ACC112 (cell line): ENCODE data around the gene KRTAP9-7.

Experiments used
- H2AFZ ChIP-seq: fragments of 200-600 bp; sonication (generic); one replicate; pipeline ENCODE4 v1.6.0; 2017; ENCODE audit warnings: antibody characterized with exemption, low read length; ENCODE audit not compliant: unreplicated experiment
- H3K27ac ChIP-seq: fragments of 200-600 bp; sonication (generic); 2 replicates; pipeline ENCODE4 v1.5.1; 2014; ENCODE audit warnings: low read depth, mild to moderate bottlenecking, antibody characterized with exemption, low read length, moderate library complexity
- H3K27me3 ChIP-seq: fragments of 200-600 bp; sonication (generic); 2 replicates; pipeline ENCODE4 v1.6.1; 2014; ENCODE audit warnings: mild to moderate bottlenecking, antibody characterized with exemption, low read length, moderate library complexity, mixed read lengths; ENCODE audit not compliant: insufficient read depth
- H3K36me3 ChIP-seq: fragments of 200-600 bp; sonication (generic); 2 replicates; pipeline ENCODE4 v1.6.1; 2016; ENCODE audit warnings: mild to moderate bottlenecking, antibody characterized with exemption, low read length, moderate library complexity, mixed read lengths; ENCODE audit not compliant: insufficient read depth
- H3K4me1 ChIP-seq: fragments of 200-600 bp; sonication (generic); one replicate; pipeline ENCODE4 v1.6.1; 2016; ENCODE audit warnings: low read length, mixed read lengths; ENCODE audit not compliant: insufficient read depth, unreplicated experiment, control insufficient read depth
- H3K4me3 ChIP-seq: fragments of 200-600 bp; sonication (generic); 2 replicates; pipeline ENCODE4 v1.5.1; 2014; ENCODE audit warnings: mild to moderate bottlenecking, low read depth, low read length
- H3K79me2 ChIP-seq: fragments of 200-600 bp; sonication (generic); one replicate; pipeline ENCODE4 v1.6.0; 2016; ENCODE audit warnings: low read length; ENCODE audit not compliant: control insufficient read depth, unreplicated experiment, insufficient read depth

KRTAP9-7 gene

DNA sequence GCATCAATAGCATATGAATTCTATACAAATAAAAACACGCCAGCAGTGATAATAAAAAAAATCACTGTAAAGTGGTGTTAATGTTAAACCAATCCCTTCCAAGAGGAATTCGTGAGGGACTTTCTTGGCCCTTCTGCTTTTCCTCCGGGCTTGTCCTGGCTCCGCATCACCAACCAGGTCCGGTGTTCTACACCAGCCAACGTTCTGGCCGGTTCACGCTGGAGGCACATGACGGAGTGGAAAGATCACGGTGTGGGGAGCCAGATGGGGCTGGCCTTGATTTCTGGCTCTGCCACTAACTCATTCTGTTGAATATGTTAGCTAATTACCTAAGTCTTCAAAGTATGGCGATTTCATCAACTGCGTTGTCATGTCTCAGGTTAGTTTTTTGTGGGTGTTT is 28.6 kb downstream of the KRTAP9-7 start:
- H3K27ac ChIP-seq, result no peak overlapping the region
- H3K4me1 ChIP-seq, result no peaks in the 10 kb centered on the region
- H3K4me3 ChIP-seq, result no peak overlapping the region
- H3K79me2 ChIP-seq, result no peaks in the 10 kb centered on the region
- no peak overlapping the region for H2AFZ ChIP-seq
- no peaks in the 10 kb centered on the region for H3K27me3 ChIP-seq
- no peaks in the 10 kb centered on the region for H3K36me3 ChIP-seq

DNA sequence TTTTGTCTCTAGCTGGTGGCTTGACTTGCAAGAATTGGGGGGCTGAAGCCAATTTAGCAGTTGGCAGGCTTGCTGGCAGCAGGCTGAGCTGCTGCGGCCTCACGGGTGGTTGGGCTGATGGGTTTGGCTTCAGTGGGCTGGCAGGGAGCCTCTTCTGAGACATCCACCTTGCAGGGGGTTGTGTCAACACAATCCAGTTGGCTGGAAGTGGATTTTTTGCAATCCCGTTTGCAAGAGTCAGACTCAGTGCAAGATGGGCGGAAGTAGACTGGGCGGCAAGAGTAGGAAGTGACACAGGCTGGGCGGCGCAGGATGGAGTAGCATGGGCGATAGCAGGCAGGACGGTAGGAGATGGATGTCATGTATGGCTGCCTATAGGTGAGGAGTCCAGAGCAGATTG is 32.1 kb downstream of the KRTAP9-7 start:
- Histone ChIP-seq H3K79me2 (no peaks in the 10 kb centered on the region), H2AFZ (no peak overlapping the region), H3K4me3 (no peak overlapping the region), H3K36me3 (no peaks in the 10 kb centered on the region), H3K27ac (no peak overlapping the region), H3K27me3 (no peaks in the 10 kb centered on the region), H3K4me1 (no peaks in the 10 kb centered on the region)

DNA sequence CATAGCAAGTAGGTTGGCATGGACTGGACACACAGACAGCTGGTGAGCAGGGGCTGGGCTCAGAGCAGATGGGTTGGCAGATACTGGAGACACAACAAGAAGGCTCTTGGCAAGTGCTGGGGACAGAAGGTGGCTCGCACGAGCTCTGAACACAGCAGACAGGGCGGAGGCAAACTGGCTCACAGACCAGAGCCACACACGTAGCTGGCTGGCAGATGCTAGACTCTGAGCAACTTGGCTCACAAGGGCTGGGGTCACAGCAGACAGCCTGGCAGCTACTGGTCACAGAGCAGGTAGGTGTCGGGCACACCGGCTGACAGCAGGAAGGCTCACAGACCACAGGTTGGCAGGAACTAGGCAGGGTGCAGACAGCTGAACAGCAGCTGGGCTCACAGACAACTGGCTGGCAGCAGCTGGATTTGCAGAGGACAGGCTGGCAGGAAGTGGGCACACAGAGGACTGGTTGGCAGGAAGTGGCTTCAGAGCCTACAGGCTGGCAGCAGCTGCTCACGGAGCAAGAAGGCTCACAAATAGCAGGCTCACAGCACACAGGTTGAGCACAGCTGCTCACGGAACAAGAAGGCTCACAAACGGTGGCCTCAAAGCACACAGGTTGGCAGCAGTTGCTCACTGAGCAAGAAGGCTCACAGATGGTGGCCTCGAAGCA is 32.9 kb downstream of the KRTAP9-7 start:
- no peaks in the 10 kb centered on the region for H3K36me3 ChIP-seq
- H3K79me2 ChIP-seq, result no peaks in the 10 kb centered on the region
- no peaks in the 10 kb centered on the region for H3K4me1 ChIP-seq
- H3K4me3 ChIP-seq, result no peak overlapping the region
- no peaks in the 10 kb centered on the region for H3K27me3 ChIP-seq
- H2AFZ ChIP-seq, result no peak overlapping the region
- no peak overlapping the region for H3K27ac ChIP-seq

DNA sequence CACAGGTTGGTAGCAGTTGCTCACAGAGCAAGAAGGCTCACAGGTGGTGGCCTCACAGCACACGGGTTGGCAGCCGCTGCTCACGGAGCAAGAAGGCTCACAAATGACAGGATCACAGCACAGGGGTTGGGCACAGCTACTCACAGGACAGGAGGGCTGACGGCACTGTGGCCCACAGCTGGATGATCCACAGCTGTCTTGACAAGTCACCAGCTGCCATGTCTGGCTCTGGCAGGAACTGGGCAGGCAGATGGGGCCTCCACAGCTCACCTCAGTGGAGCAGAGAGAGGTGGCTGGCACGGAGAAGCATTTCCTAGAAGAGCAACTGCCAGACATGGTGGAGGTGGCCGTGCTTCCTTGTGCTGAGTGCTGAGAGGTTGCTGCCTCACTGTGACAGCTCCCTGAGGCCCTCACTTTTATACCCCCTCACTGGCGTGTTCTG is 33.4 kb downstream of the KRTAP9-7 start, which contains the start of gene KRTAP16-1:
TSS of gene KRTAP16-1 (minus strand) at position 392 of the 442 bp plus-strand sequence. CDS start at position 336, 56 bp downstream.
- Histone ChIP-seq H3K27ac (no peak within 1 kb of the TSS), H3K79me2 (no peaks in the 10 kb centered on the region), H3K4me1 (no peaks in the 10 kb centered on the region), H2AFZ (no peak within 1 kb of the TSS), H3K4me3 (no peak within 1 kb of the TSS), H3K27me3 (no peaks in the 10 kb centered on the region), H3K36me3 (no peaks in the 10 kb centered on the region)

DNA sequence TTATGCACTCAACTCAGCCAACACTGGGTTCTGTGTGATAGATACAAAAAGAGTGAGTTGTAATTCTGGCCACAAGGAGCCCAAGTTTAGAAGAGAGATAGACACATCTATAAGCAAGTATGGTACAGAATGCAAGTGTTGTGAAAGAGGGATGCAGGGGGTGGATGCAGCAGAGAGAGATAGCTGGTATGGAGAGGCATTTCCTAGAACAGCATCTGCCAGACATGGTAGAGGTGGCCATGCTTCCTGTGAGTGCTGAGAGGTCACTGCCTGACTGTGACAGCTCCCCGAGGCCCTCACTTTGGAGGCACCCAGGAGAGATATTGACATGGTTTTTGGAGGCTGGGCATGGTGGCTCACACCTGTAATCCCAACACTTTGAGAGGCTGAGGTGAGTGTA is 35.6 kb downstream of the KRTAP9-7 start:
- Histone ChIP-seq H3K4me3 (no peak overlapping the region), H3K36me3 (no peaks in the 10 kb centered on the region), H3K27ac (no peak overlapping the region), H2AFZ (no peak overlapping the region), H3K27me3 (no peaks in the 10 kb centered on the region), H3K79me2 (no peaks in the 10 kb centered on the region), H3K4me1 (no peaks in the 10 kb centered on the region)

DNA sequence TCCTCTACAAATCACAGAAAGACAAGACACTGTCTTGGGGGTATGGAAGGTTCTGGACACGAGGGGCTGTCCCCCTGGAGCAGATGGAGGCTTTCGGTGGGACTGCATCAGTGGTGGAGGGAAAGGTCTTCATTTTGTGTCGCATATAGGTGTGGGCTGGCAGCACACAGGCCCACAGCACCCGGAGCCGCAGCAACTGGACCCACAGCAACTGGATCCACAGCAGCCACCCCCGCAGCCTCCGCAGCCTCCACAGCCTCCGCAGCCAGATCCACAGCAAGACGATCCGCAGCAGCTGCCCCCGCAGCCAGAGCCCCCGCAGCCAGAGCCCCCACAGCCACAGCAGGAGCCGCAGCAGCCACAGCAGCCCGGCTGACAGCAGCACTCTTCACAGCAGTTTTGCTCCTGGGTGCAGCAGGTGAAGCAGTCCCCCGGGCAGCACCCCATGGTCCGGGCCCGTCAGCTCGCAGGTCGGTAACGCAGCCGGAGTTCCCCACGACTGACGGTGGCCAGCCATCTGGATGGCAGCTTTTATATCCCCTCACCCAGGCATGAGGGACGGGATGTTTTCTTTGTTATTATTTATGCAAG is 39.8 kb downstream of the KRTAP9-7 start, which contains the start of gene KRTAP17-1:
TSS of gene KRTAP17-1 (minus strand) at position 507 of the 591 bp plus-strand sequence. CDS start at position 447, 60 bp downstream.
- Histone ChIP-seq H3K27me3 (no peaks in the 10 kb centered on the region), H3K36me3 (no peaks in the 10 kb centered on the region), H2AFZ (no peak within 1 kb of the TSS), H3K27ac (no peak within 1 kb of the TSS), H3K4me3 (no peak within 1 kb of the TSS), H3K4me1 (no peaks in the 10 kb centered on the region), H3K79me2 (no peaks in the 10 kb centered on the region)

DNA sequence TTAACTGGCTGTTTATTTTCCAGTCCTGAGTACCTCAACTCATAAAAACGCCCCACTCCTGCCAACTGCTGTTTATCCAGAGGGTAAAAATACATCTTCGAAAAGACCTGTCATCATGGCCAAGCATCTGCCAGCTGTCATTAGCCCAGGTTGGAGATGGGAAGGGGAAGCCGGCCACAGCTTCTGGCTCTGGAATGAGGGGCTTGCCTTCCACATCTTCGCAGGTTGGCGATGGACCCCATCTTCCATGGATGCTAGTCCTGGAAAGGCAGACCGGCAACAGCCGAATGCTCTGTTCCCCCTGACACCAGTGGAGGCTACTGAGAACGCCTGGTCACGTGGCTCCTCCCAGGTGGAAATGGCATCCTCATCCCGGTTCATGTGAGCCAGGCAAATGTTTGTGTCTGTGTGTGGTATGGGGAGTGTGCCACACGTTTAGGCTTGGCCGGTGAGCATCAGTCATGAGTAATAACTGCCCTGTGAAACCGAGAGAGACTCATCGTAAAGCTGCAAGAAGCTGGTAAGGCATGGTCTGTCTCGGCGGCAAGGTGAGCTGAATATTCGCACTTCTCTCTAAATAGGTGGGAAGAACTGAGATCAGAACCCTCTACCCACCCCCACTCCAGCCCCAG is 40.4 kb downstream of the KRTAP9-7 start:
- no peak overlapping the region for H2AFZ ChIP-seq
- H3K27ac ChIP-seq, result no peak overlapping the region
- no peaks in the 10 kb centered on the region for H3K36me3 ChIP-seq
- H3K79me2 ChIP-seq, result no peaks in the 10 kb centered on the region
- H3K4me3 ChIP-seq, result no peak overlapping the region
- H3K27me3 ChIP-seq, result no peaks in the 10 kb centered on the region
- H3K4me1 ChIP-seq, result no peaks in the 10 kb centered on the region

DNA sequence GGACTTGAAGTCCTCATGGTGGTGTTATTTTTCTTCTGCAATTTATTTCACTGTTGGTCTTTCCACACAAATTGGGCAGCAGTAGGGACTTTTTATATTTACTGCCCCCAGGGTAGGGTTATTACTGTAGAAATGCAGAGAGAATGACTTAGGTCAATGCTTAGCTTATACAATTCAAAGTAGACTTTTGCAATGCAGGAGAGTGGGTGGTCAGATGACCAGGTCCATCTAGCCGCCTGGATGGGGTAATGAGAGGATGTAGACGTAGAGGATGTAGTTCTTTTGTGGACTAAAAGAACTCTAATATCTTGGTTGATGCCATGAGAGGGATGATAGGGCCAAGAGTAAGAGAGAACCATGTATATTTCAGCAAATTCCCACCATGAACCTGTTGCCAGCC is 42.7 kb downstream of the KRTAP9-7 start:
- H3K4me1 ChIP-seq, result no peaks in the 10 kb centered on the region
- H3K27me3 ChIP-seq, result no peaks in the 10 kb centered on the region
- no peak overlapping the region for H3K4me3 ChIP-seq
- H3K27ac ChIP-seq, result no peak overlapping the region
- H2AFZ ChIP-seq, result no peak overlapping the region
- no peaks in the 10 kb centered on the region for H3K79me2 ChIP-seq
- H3K36me3 ChIP-seq, result no peaks in the 10 kb centered on the region

DNA sequence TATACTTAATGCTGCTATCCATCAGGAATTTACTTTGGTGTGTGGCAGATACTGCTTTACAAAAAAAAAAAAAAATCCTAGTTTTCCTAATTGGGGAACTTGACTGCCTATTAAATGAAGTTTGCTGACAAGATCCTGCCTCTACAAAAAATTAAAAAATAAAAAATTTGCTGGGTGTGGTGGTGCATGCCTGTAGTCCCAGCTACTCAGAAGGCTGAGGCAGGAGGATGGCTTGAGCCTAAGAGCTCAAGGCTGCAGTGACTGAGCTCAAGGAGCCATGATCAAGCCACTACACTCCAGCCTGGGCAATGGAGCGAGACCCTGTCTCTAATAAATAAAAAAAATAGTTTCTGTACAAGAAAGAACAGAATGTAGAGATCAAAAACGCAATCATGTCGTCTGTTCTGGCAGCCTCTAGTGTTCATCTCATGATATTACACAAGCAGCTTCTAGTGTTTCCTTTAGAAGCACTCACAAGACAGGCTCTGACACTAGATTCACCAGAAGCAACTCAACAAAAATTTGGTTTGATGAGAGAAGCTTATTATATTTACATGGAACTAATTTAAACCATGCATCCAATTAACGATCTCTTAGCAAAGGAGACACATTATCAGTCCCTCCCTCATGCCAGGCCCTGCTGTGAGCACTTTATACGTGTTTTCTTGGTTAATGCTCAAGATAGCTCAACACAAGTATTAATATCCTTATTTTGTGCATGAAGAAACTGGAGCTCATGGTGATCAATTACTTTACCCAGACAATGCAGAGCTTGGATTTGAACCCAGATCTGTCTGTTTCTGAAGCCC is 46.8 kb downstream of the KRTAP9-7 start:
- H3K36me3 ChIP-seq, result no peaks in the 10 kb centered on the region
- no peaks in the 10 kb centered on the region for H3K4me1 ChIP-seq
- no peak overlapping the region for H2AFZ ChIP-seq
- no peak overlapping the region for H3K4me3 ChIP-seq
- no peak overlapping the region for H3K27ac ChIP-seq
- no peaks in the 10 kb centered on the region for H3K27me3 ChIP-seq
- no peaks in the 10 kb centered on the region for H3K79me2 ChIP-seq
